H1 (cell line): ENCODE measurements around the gene SCN7A. TPM values are rescaled to one million over a fixed set of nuclear protein-coding genes. Genes with fewer than 3 reads are reported as not detected.

Source experiments
- CTCF ChIA-PET: fragments of 300-600 bp; sonication (Branson Sonifier 250); formaldehyde crosslinking; loops from one replicate; lab custom pipeline; 2021; ENCODE audit not compliant: partially characterized antibody; lab: Charles Lee
- POLR2A ChIA-PET: fragments of 300-600 bp; sonication (Branson Sonifier 250); formaldehyde crosslinking; loops from one replicate; lab custom pipeline; 2021; ENCODE audit warnings: inconsistent platforms; ENCODE audit not compliant: partially characterized antibody; lab: Charles Lee
- DNase-seq, 2 experiments: peaks; one replicate each; pipeline versions ENCODE4 v3.0.0 to v3.0.0-alpha.2; 2010 to 2022; ENCODE audit warnings: low spot score in 2 of 2, low read depth in 1 of 2, mixed read lengths in 1 of 2
- FAIRE-seq: peaks from 2 replicates; lab custom pipeline; 2011; peaks lifted over from hg19 to GRCh38; lab: Jason Lieb, UNC
- H2AFZ ChIP-seq: 2 replicates; pipeline ENCODE4 v1.8.1; 2012; ENCODE audit warnings: low read length, inconsistent platforms
- H2AK5ac ChIP-seq: 2 replicates; pipeline ENCODE4 v1.6.1; 2013; ENCODE audit warnings: low read depth, low read length
- H2BK120ac ChIP-seq: replicated peaks from 2 replicates; pipeline ENCODE3; 2013; ENCODE audit warnings: low read depth, low read length, inconsistent platforms
- H2BK12ac ChIP-seq: 2 replicates; pipeline ENCODE4 v1.6.1; 2013; ENCODE audit warnings: low read depth, low read length
- H2BK15ac ChIP-seq: 2 replicates; pipeline ENCODE4 v1.6.1; 2013; ENCODE audit warnings: low read length
- H2BK20ac ChIP-seq: 2 replicates; pipeline ENCODE4 v1.6.1; 2013; ENCODE audit warnings: low read length
- H2BK5ac ChIP-seq: 2 replicates; pipeline ENCODE4 v1.6.1; 2013; ENCODE audit warnings: low read depth, low read length
- H3K14ac ChIP-seq: 2 replicates; pipeline ENCODE4 v1.6.1; 2013; ENCODE audit warnings: inconsistent platforms; ENCODE audit not compliant: insufficient read length
- H3K18ac ChIP-seq: 2 replicates; pipeline ENCODE4 v1.6.1; 2013; ENCODE audit warnings: low read length; ENCODE audit errors: extremely low read depth
- H3K23ac ChIP-seq: 2 replicates; pipeline ENCODE4 v1.6.1; 2013; ENCODE audit warnings: inconsistent platforms; ENCODE audit not compliant: insufficient read length
- H3K23me2 ChIP-seq: 2 replicates; pipeline ENCODE4 v1.6.1; 2013; ENCODE audit warnings: low read depth, low read length
- H3K27ac ChIP-seq: 2 replicates; pipeline ENCODE4 v1.6.1; 2011; ENCODE audit warnings: low read depth, low read length, inconsistent platforms
- H3K27me3 ChIP-seq, 4 experiments: replicated peaks in 1 of 4; 1 replicate in 1 of 4; 2 replicates in 3 of 4; pipeline versions ENCODE4 v1.6.1 to v1.8.1; 2011 to 2013; ENCODE audit warnings: low read length in 3 of 4, mild to moderate bottlenecking in 3 of 4, inconsistent platforms in 2 of 4, mixed read lengths in 2 of 4, moderate library complexity in 1 of 4; ENCODE audit not compliant: control insufficient read depth in 3 of 4, insufficient read depth in 3 of 4; ENCODE audit errors: extremely low read depth in 1 of 4
- H3K36me3 ChIP-seq, 4 experiments: 2 replicates each; pipeline versions ENCODE4 v1.6.1 to v1.8.1; 2011 to 2013; ENCODE audit warnings: mild to moderate bottlenecking in 4 of 4, low read length in 3 of 4, moderate library complexity in 2 of 4, control low read depth in 1 of 4, inconsistent platforms in 1 of 4; ENCODE audit not compliant: insufficient read depth in 4 of 4, control insufficient read depth in 2 of 4
- H3K4ac ChIP-seq: replicated peaks from 2 replicates; pipeline ENCODE3; 2013; ENCODE audit warnings: low read length, low read depth, mixed read lengths, inconsistent platforms; ENCODE audit not compliant: insufficient read length
- H3K4me1 ChIP-seq, 4 experiments: replicated peaks in 1 of 4; 1 replicate in 1 of 4; 2 replicates in 3 of 4; pipeline versions ENCODE4 v1.6.1 to v1.8.1; 2011 to 2013; ENCODE audit warnings: low read length in 3 of 4, inconsistent platforms in 2 of 4, mixed read lengths in 1 of 4; ENCODE audit not compliant: insufficient read depth in 4 of 4, control insufficient read depth in 3 of 4
- H3K4me2 ChIP-seq, 2 experiments: 2 replicates each; pipeline versions ENCODE4 v1.6.1 to v1.8.1; 2011 to 2013; ENCODE audit warnings: low read depth in 2 of 2, low read length in 2 of 2, control low read depth in 1 of 2, inconsistent platforms in 1 of 2, mild to moderate bottlenecking in 1 of 2; ENCODE audit not compliant: insufficient read depth in 1 of 2
- H3K4me3 ChIP-seq, 4 experiments: fragments of 200-600, 300-600 bp in 1 of 4; sonication (generic), shearing (Covaris generic), sonication (Bioruptor Twin) in 1 of 4; 2 replicates each; pipeline versions ENCODE4 v1.5.1 to v1.8.1; 2011 to 2016; ENCODE audit warnings: low read length in 4 of 4, low read depth in 3 of 4, control low read depth in 2 of 4, inconsistent platforms in 2 of 4, mild to moderate bottlenecking in 2 of 4, mixed read lengths in 1 of 4, moderate library complexity in 1 of 4; ENCODE audit not compliant: insufficient read depth in 2 of 4; ENCODE audit errors: extremely low read depth in 1 of 4
- H3K56ac ChIP-seq: replicated peaks from 2 replicates; pipeline ENCODE3; 2013; ENCODE audit warnings: low read depth, mild to moderate bottlenecking, mixed read lengths, low read length, inconsistent platforms; ENCODE audit not compliant: insufficient read length
- H3K79me1 ChIP-seq: 2 replicates; pipeline ENCODE4 v1.6.1; 2013; ENCODE audit warnings: low read depth, low read length, control low read depth
- H3K79me2 ChIP-seq, 2 experiments: 2 replicates each; pipeline versions ENCODE4 v1.6.1 to v1.8.1; 2012 to 2013; ENCODE audit warnings: low read length in 2 of 2, mild to moderate bottlenecking in 2 of 2, inconsistent platforms in 1 of 2; ENCODE audit not compliant: insufficient read depth in 2 of 2, control insufficient read depth in 1 of 2
- H3K9ac ChIP-seq, 4 experiments: replicated peaks in 1 of 4; 1 replicate in 1 of 4; 2 replicates in 3 of 4; pipeline versions ENCODE4 v1.6.1 to v1.8.1; 2011 to 2013; ENCODE audit warnings: low read depth in 3 of 4, low read length in 3 of 4, control low read depth in 2 of 4, mild to moderate bottlenecking in 2 of 4, moderate library complexity in 2 of 4, inconsistent platforms in 1 of 4; ENCODE audit errors: extremely low read depth in 1 of 4
- H3K9me3 ChIP-seq, 2 experiments: 2 replicates each; pipeline versions ENCODE4 v1.6.1 to v1.8.1; 2012 to 2013; ENCODE audit warnings: mild to moderate bottlenecking in 2 of 2, moderate library complexity in 2 of 2, control low read depth in 1 of 2, inconsistent platforms in 1 of 2, low read depth in 1 of 2, low read length in 1 of 2, mixed read lengths in 1 of 2; ENCODE audit not compliant: insufficient read depth in 2 of 2
- H4K20me1 ChIP-seq, 2 experiments: replicated peaks in 1 of 2; 2 replicates each; pipeline versions ENCODE3 to v1.8.1; 2011 to 2013; ENCODE audit warnings: inconsistent platforms in 2 of 2, low read length in 2 of 2, mild to moderate bottlenecking in 1 of 2; ENCODE audit not compliant: insufficient read depth in 2 of 2, control insufficient read depth in 1 of 2
- H4K5ac ChIP-seq: 2 replicates; pipeline ENCODE4 v1.6.1; 2013; ENCODE audit warnings: low read length, low read depth, mixed read lengths, inconsistent platforms; ENCODE audit not compliant: insufficient read length
- H4K8ac ChIP-seq: 2 replicates; pipeline ENCODE4 v1.8.0; 2013; ENCODE audit warnings: mild to moderate bottlenecking, moderate library complexity, low read length, inconsistent platforms; ENCODE audit not compliant: insufficient read depth; ENCODE audit errors: extremely low read depth
- H4K91ac ChIP-seq: replicated peaks from 2 replicates; pipeline ENCODE3; 2013; ENCODE audit warnings: low read length, mixed read lengths, inconsistent platforms; ENCODE audit not compliant: insufficient read length
- SP1 ChIP-seq: IDR thresholded peaks from 2 replicates; pipeline ENCODE4 v1.6.1; 2011; ENCODE audit warnings: low read depth, low read length
- polyA plus RNA-seq, 7 experiments: library from polyadenylated mRNA; depleted of rRNA in 3 of 7; stranded (reverse) in 5 of 7; unstranded in 2 of 7; fragments of >200 nt in 5 of 7; fragments of 200-250 nt in 2 of 7; gene quantifications; 1 replicate in 5 of 7; 2 replicates in 1 of 7; 4 replicates in 1 of 7; pipeline versions ENCODE4 v1.2.1 to v1.2.3, GENCODE V29; 2011 to 2013; ENCODE audit warnings: missing spikeins in 2 of 7, mixed read lengths in 2 of 7
- total RNA-seq: library from RNA; stranded (reverse); fragmentation: NEBNext Ultra II Directional; extraction: Animal tissue kit (Norgen Biotek cat#: 25700); gene quantifications from 2 replicates; pipeline ENCODE4 v1.2.1, GENCODE V29; 2021

The SCN7A gene
- total and polyA plus RNA-seq, 2 of the 8 experiments (the other 6 are each of a cell fraction or from before 2014, with no cell fraction given), result 0.09 to 0.19 TPM

DNA sequence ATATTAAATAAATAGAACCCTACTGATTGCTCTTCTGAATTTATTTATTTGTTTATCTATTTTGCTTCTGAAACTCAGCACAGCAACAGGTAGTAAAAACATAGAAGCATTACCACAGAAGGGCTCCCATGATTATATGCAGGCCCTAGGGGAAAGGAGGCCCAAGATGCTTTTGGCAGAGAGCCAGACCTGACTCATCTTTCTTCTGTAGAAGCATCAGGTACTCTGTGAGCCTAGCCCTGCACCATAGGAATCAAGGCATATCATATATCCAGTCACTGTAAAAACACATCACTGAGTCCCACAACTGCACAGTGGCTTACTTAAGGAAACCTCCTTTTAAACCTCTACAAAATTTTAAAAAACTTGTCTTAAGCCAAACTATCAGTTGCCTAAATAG is 120.1 kb downstream of the SCN7A start:
- H2AFZ ChIP-seq, result no peak overlapping the region
- no peak overlapping the region for H2AK5ac ChIP-seq
- peaks cover 0 to 13% (median 9%) of the 10 kb centered on the region in 4 experiments; a peak in 5 of 7 replicates for H3K4me1 ChIP-seq
- no peak for TF ChIP-seq SP1
- no peak overlapping the region for H2BK120ac ChIP-seq
- no peak overlapping the region for H2BK5ac ChIP-seq
- no peak overlapping the region for H2BK20ac ChIP-seq
- POLR2A ChIA-PET, result interaction anchor here (1.2 kb wide), 1 partner anchor 11 kb away, joined by 4 read pairs; no protein-coding TSS in a partner anchor
- H3K4me2 ChIP-seq, result no peak overlapping the region; a peak in 1 of 4 replicates
- CTCF ChIA-PET, result interaction anchor here (1.0 to 1.2 kb wide), 3 partner anchors 44 to 143 kb away, joined by 3 read pairs; no protein-coding TSS in a partner anchor
- no peak overlapping the region for H3K4ac ChIP-seq
- H3K23me2 ChIP-seq, result peaks cover 13% of the 10 kb centered on the region
- no peak overlapping the region for H3K23ac ChIP-seq
- H3K9ac ChIP-seq, result no peak overlapping the region
- H3K36me3 ChIP-seq, result no peaks in the 10 kb centered on the region
- H4K5ac ChIP-seq, result no peak overlapping the region
- H4K8ac ChIP-seq, result no peak overlapping the region
- no peaks in the 10 kb centered on the region; a peak in 1 of 4 replicates for H3K79me2 ChIP-seq
- no peaks in the 10 kb centered on the region for H3K9me3 ChIP-seq
- H4K91ac ChIP-seq, result no peak overlapping the region
- no peak overlapping the region for H3K18ac ChIP-seq
- no peak overlapping the region for H3K4me3 ChIP-seq
- H3K27ac ChIP-seq, result no peak overlapping the region
- H3K79me1 ChIP-seq, result no peaks in the 10 kb centered on the region
- FAIRE-seq, result no peak
- DNase-seq, result no peak
- no peak overlapping the region for H2BK12ac ChIP-seq
- H2BK15ac ChIP-seq, result no peak overlapping the region
- no peak overlapping the region for H3K14ac ChIP-seq
- no peaks in the 10 kb centered on the region for H4K20me1 ChIP-seq
- H3K56ac ChIP-seq, result no peak overlapping the region
- no peaks in the 10 kb centered on the region; a peak in 1 of 7 replicates for H3K27me3 ChIP-seq
